GM12892 (cell line): ENCODE measurements around the gene ZCCHC2.

Experiments
- POLR2A ChIP-seq: IDR thresholded peaks from 2 replicates; pipeline ENCODE4 v1.6.1; 2011; ENCODE audit warnings: low read depth, low read length, control low read depth
- POLR2AphosphoS5 ChIP-seq: IDR thresholded peaks from 2 replicates; pipeline ENCODE4 v1.6.1; 2011; ENCODE audit warnings: low read depth, low read length, control low read depth

- TF ChIP-seq POLR2A (no peak), POLR2AphosphoS5 (no peak)
Measured at GRCh38 chr18:62590799-62591590, 68.2 kb downstream of the ZCCHC2 start.
